Liver (tissue), 9 donors: ENCODE results near the gene GRIK1. TPM values are rescaled to one million over a fixed set of nuclear protein-coding genes. Genes with fewer than 3 reads are reported as not detected.

Source experiments
- DNase-seq: peaks from one replicate; pipeline ENCODE4 v3.0.0-alpha.2; 2017; ENCODE audit warnings: low spot score
- H3K27ac ChIP-seq, 2 donors: one replicate each; pipeline ENCODE4 v1.7.0; 2013; ENCODE audit warnings: inconsistent platforms in 2 of 2, low read length in 2 of 2, control low read depth in 1 of 2, low read depth in 1 of 2, mild to moderate bottlenecking in 1 of 2
- H3K27me3 ChIP-seq, 4 donors: one replicate each; pipeline versions ENCODE4 v1.6.1 to v1.7.0; 2013; ENCODE audit warnings: low read length in 3 of 4, inconsistent platforms in 1 of 4, mild to moderate bottlenecking in 1 of 4, moderate library complexity in 1 of 4; ENCODE audit not compliant: control insufficient read depth in 4 of 4, insufficient read depth in 4 of 4
- H3K36me3 ChIP-seq, 4 donors: one replicate each; pipeline versions ENCODE4 v1.6.1 to v1.7.0; 2013; ENCODE audit warnings: low read length in 3 of 4, mild to moderate bottlenecking in 3 of 4, low read depth in 1 of 4, moderate library complexity in 1 of 4; ENCODE audit not compliant: control insufficient read depth in 4 of 4, insufficient read depth in 3 of 4
- H3K4me1 ChIP-seq, 4 donors: one replicate each; pipeline versions ENCODE4 v1.6.1 to v1.7.0; 2013; ENCODE audit warnings: low read length in 3 of 4, mild to moderate bottlenecking in 3 of 4, moderate library complexity in 1 of 4; ENCODE audit not compliant: control insufficient read depth in 4 of 4, insufficient read depth in 4 of 4
- H3K4me3 ChIP-seq, 3 donors: one replicate each; pipeline versions ENCODE4 v1.6.1 to v1.7.0; 2013; ENCODE audit warnings: low read length in 3 of 3, control low read depth in 1 of 3, low read depth in 1 of 3, mild to moderate bottlenecking in 1 of 3
- H3K9ac ChIP-seq, 2 donors: one replicate each; pipeline ENCODE4 v1.7.0; 2013; ENCODE audit warnings: low read length in 2 of 2, mild to moderate bottlenecking in 2 of 2, moderate library complexity in 2 of 2, control low read depth in 1 of 2, low read depth in 1 of 2
- H3K9me3 ChIP-seq, 4 donors: one replicate each; pipeline versions ENCODE4 v1.6.1 to v1.7.0; 2013; ENCODE audit warnings: low read length in 3 of 4; ENCODE audit not compliant: control insufficient read depth in 4 of 4
- EGR1 ChIP-seq, 2 donors: IDR thresholded peaks; 2 replicates each; pipeline ENCODE4 v1.6.1; 2016 to 2018; ENCODE audit warnings: antibody characterized with exemption in 2 of 2, low read depth in 2 of 2
- FOXA1 ChIP-seq: IDR thresholded peaks from 2 replicates; pipeline ENCODE4 v1.6.1; 2016; ENCODE audit warnings: antibody characterized with exemption
- FOXA2 ChIP-seq: IDR thresholded peaks from 2 replicates; pipeline ENCODE4 v1.6.1; 2016; ENCODE audit warnings: antibody characterized with exemption
- GABPA ChIP-seq, 2 donors: IDR thresholded peaks in 1 of 2; conservative IDR thresholded peaks in 1 of 2; 2 replicates each; pipeline ENCODE4 v1.6.1; 2016; ENCODE audit warnings: antibody characterized with exemption in 2 of 2, mild to moderate bottlenecking in 1 of 2, moderate library complexity in 1 of 2
- HNF4A ChIP-seq, 2 donors: conservative IDR thresholded peaks; 2 replicates each; pipeline ENCODE4 v1.6.1; 2016; ENCODE audit warnings: antibody characterized with exemption in 2 of 2, mild to moderate bottlenecking in 2 of 2
- HNF4G ChIP-seq: IDR thresholded peaks from 2 replicates; pipeline ENCODE4 v1.6.1; 2016; ENCODE audit warnings: antibody characterized with exemption
- JUND ChIP-seq, 2 donors: IDR thresholded peaks; 2 replicates each; pipeline ENCODE4 v1.6.1; 2016; ENCODE audit warnings: antibody characterized with exemption in 2 of 2
- NR2F2 ChIP-seq: IDR thresholded peaks from 2 replicates; pipeline ENCODE4 v1.6.1; 2016; ENCODE audit warnings: antibody characterized with exemption
- RAD21 ChIP-seq, 2 donors: IDR thresholded peaks; 2 replicates each; pipeline ENCODE4 v1.6.1; 2016; ENCODE audit warnings: antibody characterized with exemption in 2 of 2, mild to moderate bottlenecking in 2 of 2
- SP1 ChIP-seq: IDR thresholded peaks from 2 replicates; pipeline ENCODE4 v1.6.1; 2018; ENCODE audit warnings: antibody characterized with exemption, mild to moderate bottlenecking
- TAF1 ChIP-seq: conservative IDR thresholded peaks from 2 replicates; pipeline ENCODE4 v1.6.1; 2016; ENCODE audit warnings: antibody characterized with exemption, mild to moderate bottlenecking
- YY1 ChIP-seq: IDR thresholded peaks from 2 replicates; pipeline ENCODE4 v1.6.1; 2016; ENCODE audit warnings: antibody characterized with exemption, mild to moderate bottlenecking
- WGBS: extraction: QIAGEN DNeasy Blood & Tissue Kit; methylation state at CpG from one replicate; pipeline ENCODE4 v1.1.7; 2013; 5-methylcytosine and 5-hydroxymethylcytosine counted together
- polyA plus RNA-seq, 2 donors: library from polyadenylated mRNA; stranded (reverse) in 1 of 2; unstranded in 1 of 2; fragments of 200-250 nt in 1 of 2; fragments of >200 nt in 1 of 2; fragmentation: Nextera tagmentation in 1 of 2; extraction: Ambion mirVana in 1 of 2; gene quantifications; one replicate each; pipeline versions ENCODE4 v1.2.1 to v1.2.3, GENCODE V29; 2013 to 2015
- total RNA-seq, 2 donors: library from RNA; depleted of rRNA; stranded (reverse); fragments of >200 nt; gene quantifications; one replicate each; pipeline ENCODE4 v1.2.3, GENCODE V29; 2014
- TF ChIP-seq, protein P1 (sequence below): IDR thresholded peaks from 2 replicates; pipeline ENCODE4 v1.6.1; 2016; ENCODE audit warnings: antibody characterized with exemption
- TF ChIP-seq, protein P2 (sequence below): fragments of 150-350 bp; IDR thresholded peaks from 2 replicates; pipeline ENCODE4 v1.5.1; 2017; ENCODE audit warnings: improper control_type of control experiment, low read depth, low read length; ENCODE audit not compliant: missing input control
- TF ChIP-seq, protein P3 (sequence below): IDR thresholded peaks from 2 replicates; pipeline ENCODE4 v1.6.1; 2016; ENCODE audit warnings: antibody characterized with exemption
- TF ChIP-seq, protein P4 (sequence below): IDR thresholded peaks from 2 replicates; pipeline ENCODE4 v1.6.1; 2016; ENCODE audit warnings: antibody characterized with exemption, mild to moderate bottlenecking
- TF ChIP-seq, protein P5 (sequence below): IDR thresholded peaks from 2 replicates; pipeline ENCODE4 v1.6.1; 2016; ENCODE audit warnings: antibody characterized with exemption
- donor health status: healthy.
- donor health status: healthy.
- donor health status: healthy.
- donor health status: healthy.
- donor health status: healthy.

Gene GRIK1
- total and polyA plus RNA-seq, 4 donors, result 0.02 to 0.14 (median 0.05) TPM; not detected in 1

DNA sequence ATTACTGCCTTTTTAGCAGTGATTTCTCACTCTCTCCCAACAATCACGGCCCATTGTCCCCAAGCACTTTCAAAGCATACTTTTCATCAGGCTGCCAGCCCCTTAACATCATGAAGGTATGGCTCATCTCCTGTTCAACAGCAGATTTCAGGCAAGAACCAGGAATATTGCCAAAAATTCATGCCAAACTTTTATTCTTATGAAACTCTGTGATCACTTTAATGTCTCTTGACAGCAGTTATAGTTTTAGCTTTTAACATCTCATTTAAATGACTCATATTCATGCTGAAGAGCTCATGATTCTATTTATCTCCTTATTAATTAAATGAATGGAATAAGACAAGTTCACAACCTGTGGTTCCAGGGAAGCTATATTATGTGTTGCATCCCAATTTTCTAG, 235.1 kb downstream of the GRIK1 start:
- Histone ChIP-seq H3K9me3 (no peaks in the 10 kb centered on the region), H3K9ac (no peak overlapping the region), H3K4me3 (no peak overlapping the region), H3K4me1 (no peaks in the 10 kb centered on the region), H3K27ac (no peak overlapping the region), H3K27me3 (no peaks in the 10 kb centered on the region), H3K36me3 (no peaks in the 10 kb centered on the region)
- WGBS, result 90% methylated on average over 1 of the region's 1 CpG
- DNase-seq, result no peak
- TF ChIP-seq, protein P1, sequence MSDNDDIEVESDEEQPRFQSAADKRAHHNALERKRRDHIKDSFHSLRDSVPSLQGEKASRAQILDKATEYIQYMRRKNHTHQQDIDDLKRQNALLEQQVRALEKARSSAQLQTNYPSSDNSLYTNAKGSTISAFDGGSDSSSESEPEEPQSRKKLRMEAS, result no peak
- TF ChIP-seq, protein P2, sequence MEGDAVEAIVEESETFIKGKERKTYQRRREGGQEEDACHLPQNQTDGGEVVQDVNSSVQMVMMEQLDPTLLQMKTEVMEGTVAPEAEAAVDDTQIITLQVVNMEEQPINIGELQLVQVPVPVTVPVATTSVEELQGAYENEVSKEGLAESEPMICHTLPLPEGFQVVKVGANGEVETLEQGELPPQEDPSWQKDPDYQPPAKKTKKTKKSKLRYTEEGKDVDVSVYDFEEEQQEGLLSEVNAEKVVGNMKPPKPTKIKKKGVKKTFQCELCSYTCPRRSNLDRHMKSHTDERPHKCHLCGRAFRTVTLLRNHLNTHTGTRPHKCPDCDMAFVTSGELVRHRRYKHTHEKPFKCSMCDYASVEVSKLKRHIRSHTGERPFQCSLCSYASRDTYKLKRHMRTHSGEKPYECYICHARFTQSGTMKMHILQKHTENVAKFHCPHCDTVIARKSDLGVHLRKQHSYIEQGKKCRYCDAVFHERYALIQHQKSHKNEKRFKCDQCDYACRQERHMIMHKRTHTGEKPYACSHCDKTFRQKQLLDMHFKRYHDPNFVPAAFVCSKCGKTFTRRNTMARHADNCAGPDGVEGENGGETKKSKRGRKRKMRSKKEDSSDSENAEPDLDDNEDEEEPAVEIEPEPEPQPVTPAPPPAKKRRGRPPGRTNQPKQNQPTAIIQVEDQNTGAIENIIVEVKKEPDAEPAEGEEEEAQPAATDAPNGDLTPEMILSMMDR, result no peak
- TF ChIP-seq TAF1 (no peak), NR2F2 (no peak), FOXA1 (no peak), RAD21 (IDR thresholded peaks at IDR 0.05) (no peak), HNF4G (no peak), JUND (IDR thresholded peaks at IDR 0.05) (no peak), HNF4A (conservative IDR thresholded peaks at IDR 0.05) (no peak), GABPA (IDR thresholded peaks at IDR 0.05 in 1 of 2, conservative IDR thresholded peaks at IDR 0.05 in 1 of 2) (no peak), YY1 (no peak), EGR1 (IDR thresholded peaks at IDR 0.05; ENCODE audit: low read depth in 2 of 2) (no peak), SP1 (no peak)
- TF ChIP-seq, protein P3, sequence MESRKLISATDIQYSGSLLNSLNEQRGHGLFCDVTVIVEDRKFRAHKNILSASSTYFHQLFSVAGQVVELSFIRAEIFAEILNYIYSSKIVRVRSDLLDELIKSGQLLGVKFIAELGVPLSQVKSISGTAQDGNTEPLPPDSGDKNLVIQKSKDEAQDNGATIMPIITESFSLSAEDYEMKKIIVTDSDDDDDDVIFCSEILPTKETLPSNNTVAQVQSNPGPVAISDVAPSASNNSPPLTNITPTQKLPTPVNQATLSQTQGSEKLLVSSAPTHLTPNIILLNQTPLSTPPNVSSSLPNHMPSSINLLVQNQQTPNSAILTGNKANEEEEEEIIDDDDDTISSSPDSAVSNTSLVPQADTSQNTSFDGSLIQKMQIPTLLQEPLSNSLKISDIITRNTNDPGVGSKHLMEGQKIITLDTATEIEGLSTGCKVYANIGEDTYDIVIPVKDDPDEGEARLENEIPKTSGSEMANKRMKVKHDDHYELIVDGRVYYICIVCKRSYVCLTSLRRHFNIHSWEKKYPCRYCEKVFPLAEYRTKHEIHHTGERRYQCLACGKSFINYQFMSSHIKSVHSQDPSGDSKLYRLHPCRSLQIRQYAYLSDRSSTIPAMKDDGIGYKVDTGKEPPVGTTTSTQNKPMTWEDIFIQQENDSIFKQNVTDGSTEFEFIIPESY, result no peak
- TF ChIP-seq, protein P4, sequence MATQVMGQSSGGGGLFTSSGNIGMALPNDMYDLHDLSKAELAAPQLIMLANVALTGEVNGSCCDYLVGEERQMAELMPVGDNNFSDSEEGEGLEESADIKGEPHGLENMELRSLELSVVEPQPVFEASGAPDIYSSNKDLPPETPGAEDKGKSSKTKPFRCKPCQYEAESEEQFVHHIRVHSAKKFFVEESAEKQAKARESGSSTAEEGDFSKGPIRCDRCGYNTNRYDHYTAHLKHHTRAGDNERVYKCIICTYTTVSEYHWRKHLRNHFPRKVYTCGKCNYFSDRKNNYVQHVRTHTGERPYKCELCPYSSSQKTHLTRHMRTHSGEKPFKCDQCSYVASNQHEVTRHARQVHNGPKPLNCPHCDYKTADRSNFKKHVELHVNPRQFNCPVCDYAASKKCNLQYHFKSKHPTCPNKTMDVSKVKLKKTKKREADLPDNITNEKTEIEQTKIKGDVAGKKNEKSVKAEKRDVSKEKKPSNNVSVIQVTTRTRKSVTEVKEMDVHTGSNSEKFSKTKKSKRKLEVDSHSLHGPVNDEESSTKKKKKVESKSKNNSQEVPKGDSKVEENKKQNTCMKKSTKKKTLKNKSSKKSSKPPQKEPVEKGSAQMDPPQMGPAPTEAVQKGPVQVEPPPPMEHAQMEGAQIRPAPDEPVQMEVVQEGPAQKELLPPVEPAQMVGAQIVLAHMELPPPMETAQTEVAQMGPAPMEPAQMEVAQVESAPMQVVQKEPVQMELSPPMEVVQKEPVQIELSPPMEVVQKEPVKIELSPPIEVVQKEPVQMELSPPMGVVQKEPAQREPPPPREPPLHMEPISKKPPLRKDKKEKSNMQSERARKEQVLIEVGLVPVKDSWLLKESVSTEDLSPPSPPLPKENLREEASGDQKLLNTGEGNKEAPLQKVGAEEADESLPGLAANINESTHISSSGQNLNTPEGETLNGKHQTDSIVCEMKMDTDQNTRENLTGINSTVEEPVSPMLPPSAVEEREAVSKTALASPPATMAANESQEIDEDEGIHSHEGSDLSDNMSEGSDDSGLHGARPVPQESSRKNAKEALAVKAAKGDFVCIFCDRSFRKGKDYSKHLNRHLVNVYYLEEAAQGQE, result no peak

DNA sequence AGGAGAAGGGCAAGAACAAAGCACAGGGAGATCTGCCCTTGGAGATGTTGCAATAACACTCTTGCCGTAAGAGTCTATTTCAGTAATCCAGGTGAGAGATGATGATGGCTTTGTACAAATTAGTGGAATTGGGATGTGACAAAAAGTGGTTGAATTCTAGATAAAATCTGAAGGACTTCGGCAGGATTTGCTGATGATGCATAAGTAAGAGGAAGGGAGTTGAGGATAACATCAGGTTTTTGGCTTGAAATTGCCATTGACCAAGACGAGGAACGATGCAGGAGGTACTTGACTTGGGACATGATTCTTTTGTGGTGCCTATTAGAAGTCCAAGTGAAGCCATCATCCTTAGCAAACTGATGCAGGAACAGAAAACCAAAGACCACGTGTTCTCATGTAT, 238.1 kb downstream of the GRIK1 start:
- H3K4me3 ChIP-seq, result no peak overlapping the region
- H3K9me3 ChIP-seq, result no peaks in the 10 kb centered on the region
- H3K27ac ChIP-seq, result no peak overlapping the region
- no peak for DNase-seq
- 88% methylated on average over 5 of the region's 5 CpGs for WGBS
- H3K9ac ChIP-seq, result no peak overlapping the region
- H3K4me1 ChIP-seq, result no peaks in the 10 kb centered on the region
- TF ChIP-seq HNF4G (no peak), GABPA (IDR thresholded peaks at IDR 0.05 in 1 of 2, conservative IDR thresholded peaks at IDR 0.05 in 1 of 2) (no peak), RAD21 (IDR thresholded peaks at IDR 0.05) (no peak), SP1 (no peak), TAF1 (no peak), YY1 (no peak), FOXA2 (no peak)
- TF ChIP-seq, protein P3, result no peak
- TF ChIP-seq, protein P5, sequence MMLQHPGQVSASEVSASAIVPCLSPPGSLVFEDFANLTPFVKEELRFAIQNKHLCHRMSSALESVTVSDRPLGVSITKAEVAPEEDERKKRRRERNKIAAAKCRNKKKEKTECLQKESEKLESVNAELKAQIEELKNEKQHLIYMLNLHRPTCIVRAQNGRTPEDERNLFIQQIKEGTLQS, result no peak
- TF ChIP-seq, protein P1, result no peak
- TF ChIP-seq, protein P4, result no peak
- H3K27me3 ChIP-seq, result no peaks in the 10 kb centered on the region
- H3K36me3 ChIP-seq, result no peaks in the 10 kb centered on the region
